Colonic mucosa (tissue), 4 donors: ENCODE data around the gene FHIT. TPM values are rescaled to one million over a fixed set of nuclear protein-coding genes. Genes with fewer than 3 reads are reported as not detected.
A peak's percentile ranks its signal among the peaks of the same experiment; 100 is the strongest.

Experiments used
- DNase-seq: peaks from one replicate; pipeline ENCODE4 v3.0.0-alpha.2; 2020
- H3K27ac ChIP-seq: fragments of 200-600 bp; one replicate; pipeline ENCODE4 v1.8.0; 2021
- H3K27me3 ChIP-seq: fragments of 200-600 bp; one replicate; pipeline ENCODE4 v1.8.0; 2021
- H3K36me3 ChIP-seq: fragments of 200-600 bp; one replicate; pipeline ENCODE4 v1.8.0; 2021
- H3K4me1 ChIP-seq: fragments of 200-600 bp; one replicate; pipeline ENCODE4 v1.8.0; 2021; ENCODE audit warnings: mild to moderate bottlenecking
- H3K4me3 ChIP-seq: fragments of 200-600 bp; one replicate; pipeline ENCODE4 v1.8.0; 2021
- H3K9ac ChIP-seq, 2 donors: one replicate each; pipeline ENCODE4 v1.7.0; 2013; ENCODE audit warnings: control low read depth in 2 of 2, low read depth in 2 of 2, low read length in 2 of 2
- H3K9me3 ChIP-seq: fragments of 200-600 bp; one replicate; pipeline ENCODE4 v1.8.0; 2021
- intact Hi-C: fragments of 100-400 bp; cut with DNase I; formaldehyde crosslinking; loops from one replicate; pipeline ENCODE4 v1.14.1; 2022
- total RNA-seq, 2 donors: library from RNA; stranded (reverse); fragmentation: NEBNext Ultra II Directional in 1 of 2; extraction: Animal tissue kit (Norgen Biotek cat#: 25700) in 1 of 2; gene quantifications; one replicate each; pipeline ENCODE4 v1.2.1, GENCODE V29; 2021
- TF ChIP-seq, protein P1 (sequence below): fragments of 200-600 bp; IDR thresholded peaks from one replicate; pipeline ENCODE4 v1.8.0; 2022; ENCODE audit warnings: antibody characterized with exemption, mild to moderate bottlenecking
- donor health status: healthy.
- donor health status: DM: no; HTN: no; CAD: no.
- donor health status: DM: no; HTN: no; CAD: no.

FHIT gene
- total RNA-seq, 2 donors from 2014 or later = 7.7 to 9.4 TPM

DNA sequence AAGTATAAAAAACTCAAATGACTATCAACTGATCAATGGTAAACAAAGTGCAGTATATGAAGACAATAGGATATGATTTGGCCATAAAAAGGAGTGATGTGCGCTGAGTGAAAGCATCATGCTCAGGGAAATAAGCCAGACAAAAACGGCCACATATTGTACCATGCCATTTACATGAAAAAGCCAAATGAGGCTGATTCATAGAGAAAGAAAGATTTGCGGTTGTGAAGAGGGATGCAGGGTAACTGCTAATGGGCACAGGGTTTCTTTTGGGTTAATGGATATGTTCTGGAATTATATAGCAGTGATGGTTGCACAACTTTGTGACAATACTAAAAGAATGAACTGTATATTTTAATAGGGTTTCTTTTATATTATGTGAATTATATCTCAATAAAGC lies 1324.2 kb downstream of the FHIT start:
- no peak overlapping the region for H3K27ac ChIP-seq
- DNase-seq = no peak
- H3K9me3 ChIP-seq = no peaks in the 10 kb centered on the region
- H3K27me3 ChIP-seq = no peaks in the 10 kb centered on the region
- intact Hi-C loops = no loop called here
- H3K4me1 ChIP-seq = no peaks in the 10 kb centered on the region
- no peak overlapping the region for H3K9ac ChIP-seq
- TF ChIP-seq, protein P1, sequence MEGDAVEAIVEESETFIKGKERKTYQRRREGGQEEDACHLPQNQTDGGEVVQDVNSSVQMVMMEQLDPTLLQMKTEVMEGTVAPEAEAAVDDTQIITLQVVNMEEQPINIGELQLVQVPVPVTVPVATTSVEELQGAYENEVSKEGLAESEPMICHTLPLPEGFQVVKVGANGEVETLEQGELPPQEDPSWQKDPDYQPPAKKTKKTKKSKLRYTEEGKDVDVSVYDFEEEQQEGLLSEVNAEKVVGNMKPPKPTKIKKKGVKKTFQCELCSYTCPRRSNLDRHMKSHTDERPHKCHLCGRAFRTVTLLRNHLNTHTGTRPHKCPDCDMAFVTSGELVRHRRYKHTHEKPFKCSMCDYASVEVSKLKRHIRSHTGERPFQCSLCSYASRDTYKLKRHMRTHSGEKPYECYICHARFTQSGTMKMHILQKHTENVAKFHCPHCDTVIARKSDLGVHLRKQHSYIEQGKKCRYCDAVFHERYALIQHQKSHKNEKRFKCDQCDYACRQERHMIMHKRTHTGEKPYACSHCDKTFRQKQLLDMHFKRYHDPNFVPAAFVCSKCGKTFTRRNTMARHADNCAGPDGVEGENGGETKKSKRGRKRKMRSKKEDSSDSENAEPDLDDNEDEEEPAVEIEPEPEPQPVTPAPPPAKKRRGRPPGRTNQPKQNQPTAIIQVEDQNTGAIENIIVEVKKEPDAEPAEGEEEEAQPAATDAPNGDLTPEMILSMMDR = no peak
- H3K36me3 ChIP-seq = no peaks in the 10 kb centered on the region
- no peak overlapping the region for H3K4me3 ChIP-seq

DNA sequence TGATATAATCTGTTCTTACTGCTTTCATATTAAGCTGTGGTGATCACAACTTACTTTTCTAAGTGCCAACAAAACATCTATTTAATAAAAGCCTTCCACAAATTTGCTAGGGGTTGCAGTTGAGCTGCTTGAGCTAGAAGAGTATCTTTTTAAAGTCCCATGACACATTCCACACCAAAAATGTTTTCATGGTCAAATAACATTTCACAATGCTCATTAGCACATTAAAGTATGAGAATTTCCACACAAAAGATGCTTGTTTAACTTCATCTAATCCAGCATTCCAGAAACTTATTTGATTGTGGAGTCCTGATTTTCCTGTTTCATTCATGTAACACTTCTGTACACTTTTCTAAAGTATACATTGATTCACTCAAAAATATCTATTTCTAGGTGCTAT lies 1325.3 kb downstream of the FHIT start:
- Histone ChIP-seq H3K27ac (no peak overlapping the region), H3K9me3 (no peaks in the 10 kb centered on the region), H3K4me3 (no peak overlapping the region), H3K9ac (no peak overlapping the region), H3K36me3 (no peaks in the 10 kb centered on the region), H3K4me1 (no peaks in the 10 kb centered on the region), H3K27me3 (no peaks in the 10 kb centered on the region)
- TF ChIP-seq, protein P1 = no peak
- intact Hi-C loops = no loop called here
- no peak for DNase-seq

DNA sequence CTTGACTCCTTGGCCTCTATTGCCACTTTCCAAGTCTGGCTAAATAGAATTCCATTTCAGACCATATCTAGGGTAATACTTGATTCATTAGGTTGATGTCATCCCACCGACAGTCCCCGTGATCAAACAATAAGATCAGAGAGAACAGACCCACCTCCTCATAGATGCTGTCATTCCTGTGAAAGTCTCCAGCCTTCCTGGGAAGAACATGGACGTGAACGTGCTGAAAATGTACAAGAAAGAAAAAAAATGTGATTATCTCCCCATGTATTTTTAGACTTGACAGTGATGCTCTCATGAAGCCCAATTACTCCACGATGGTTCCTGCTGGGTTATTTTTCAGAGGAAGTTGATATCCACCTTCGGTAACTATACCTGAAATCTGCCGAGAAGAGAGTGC lies 1329.1 kb downstream of the FHIT start:
- Histone ChIP-seq H3K27me3 (no peaks in the 10 kb centered on the region), H3K9ac (no peak overlapping the region), H3K36me3 (no peaks in the 10 kb centered on the region), H3K4me3 (no peak overlapping the region), H3K4me1 (no peaks in the 10 kb centered on the region), H3K9me3 (no peaks in the 10 kb centered on the region), H3K27ac (no peak overlapping the region)
- DNase-seq = no peak
- intact Hi-C loops = no loop called here
- TF ChIP-seq, protein P1 = no peak

DNA sequence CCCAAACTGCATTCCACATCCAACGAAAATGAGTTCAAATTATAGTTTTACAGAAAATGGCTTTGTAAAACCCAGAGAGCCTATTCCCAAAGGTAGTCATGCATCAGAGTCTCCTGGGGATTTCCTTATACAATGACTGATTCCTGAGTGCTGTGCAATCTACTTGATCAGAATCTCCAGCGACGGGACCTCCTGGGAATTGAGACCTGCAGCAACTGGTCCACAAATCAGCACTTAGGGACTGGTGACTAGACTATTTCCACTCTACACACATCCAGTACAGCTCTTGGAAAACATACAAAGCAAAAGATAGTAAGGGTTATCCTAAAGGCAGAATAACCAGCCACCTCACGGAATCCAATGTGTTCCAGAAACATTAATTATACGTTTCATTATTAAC lies 1330.4 kb downstream of the FHIT start:
- Histone ChIP-seq H3K36me3 (no peaks in the 10 kb centered on the region), H3K27ac (no peak overlapping the region), H3K4me3 (no peak overlapping the region), H3K9me3 (no peaks in the 10 kb centered on the region), H3K9ac (no peak overlapping the region), H3K4me1 (no peaks in the 10 kb centered on the region), H3K27me3 (no peaks in the 10 kb centered on the region)
- TF ChIP-seq, protein P1 = no peak
- no peak for DNase-seq
- intact Hi-C loops = no loop called here

DNA sequence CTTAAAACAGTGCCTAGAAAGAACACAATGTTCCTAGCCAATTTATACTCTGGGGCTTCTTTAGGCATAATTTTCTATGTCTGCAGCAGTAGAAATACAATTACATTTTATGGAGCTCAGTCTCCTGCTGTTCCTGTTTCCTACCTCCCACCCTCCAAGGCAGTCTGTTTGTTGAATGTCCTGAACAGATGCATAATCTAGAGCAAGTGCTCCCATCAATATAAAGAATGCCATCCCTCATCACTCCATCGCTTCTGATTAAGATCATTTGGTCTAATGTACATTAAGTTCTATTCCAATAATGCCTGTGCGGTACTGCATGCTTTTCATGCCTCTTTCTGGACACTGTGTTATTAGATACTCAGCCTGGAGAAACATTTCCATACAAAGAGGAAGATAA lies 1331.7 kb downstream of the FHIT start:
- Histone ChIP-seq H3K9ac (no peak overlapping the region), H3K27me3 (no peaks in the 10 kb centered on the region), H3K9me3 (no peaks in the 10 kb centered on the region), H3K4me1 (no peaks in the 10 kb centered on the region), H3K36me3 (no peaks in the 10 kb centered on the region), H3K27ac (no peak overlapping the region), H3K4me3 (no peak overlapping the region)
- intact Hi-C loops = no loop called here
- DNase-seq = no peak
- TF ChIP-seq, protein P1 = no peak

DNA sequence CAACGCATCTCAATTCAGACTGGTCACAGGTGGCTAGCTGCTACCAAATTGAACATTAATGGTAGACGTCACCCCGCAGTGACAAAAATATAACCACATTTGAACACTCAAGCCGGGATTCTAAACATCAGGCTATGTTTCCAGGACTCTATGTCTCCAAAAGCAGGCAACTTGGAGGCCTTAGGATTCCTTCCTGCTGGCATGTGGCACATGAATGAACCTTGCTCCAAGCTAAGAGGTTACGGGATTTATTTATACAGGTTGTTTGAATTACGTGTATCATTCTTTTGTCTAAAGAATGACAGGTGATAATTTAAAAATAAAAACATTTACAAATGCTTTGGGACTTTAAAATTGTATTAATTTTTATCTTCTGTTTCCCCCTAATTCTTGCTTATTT lies 1337.0 kb downstream of the FHIT start:
- peak; percentile 17 for DNase-seq
- H3K4me3 ChIP-seq = no peak overlapping the region
- intact Hi-C loops = no loop called here
- no peak overlapping the region for H3K9ac ChIP-seq
- no peaks in the 10 kb centered on the region for H3K36me3 ChIP-seq
- no peaks in the 10 kb centered on the region for H3K4me1 ChIP-seq
- TF ChIP-seq, protein P1 = no peak
- H3K9me3 ChIP-seq = no peaks in the 10 kb centered on the region
- H3K27me3 ChIP-seq = no peaks in the 10 kb centered on the region
- H3K27ac ChIP-seq = no peak overlapping the region
